Loucy (cell line): Measurements from ENCODE around the gene TCF7L2.

Source experiments
- EZH2phosphoT487 ChIP-seq: fragments of 200-600 bp; IDR thresholded peaks from 2 replicates; pipeline ENCODE4 v1.6.1; 2018; ENCODE audit warnings: antibody characterized with exemption, mild to moderate bottlenecking, moderate library complexity, borderline replicate concordance
- TF ChIP-seq, protein P1 (sequence below): fragments of 200-600 bp; sonication (generic); conservative IDR thresholded peaks from 2 replicates; pipeline ENCODE4 v1.5.1; 2014; ENCODE audit warnings: mild to moderate bottlenecking, antibody characterized with exemption, low read length

DNA sequence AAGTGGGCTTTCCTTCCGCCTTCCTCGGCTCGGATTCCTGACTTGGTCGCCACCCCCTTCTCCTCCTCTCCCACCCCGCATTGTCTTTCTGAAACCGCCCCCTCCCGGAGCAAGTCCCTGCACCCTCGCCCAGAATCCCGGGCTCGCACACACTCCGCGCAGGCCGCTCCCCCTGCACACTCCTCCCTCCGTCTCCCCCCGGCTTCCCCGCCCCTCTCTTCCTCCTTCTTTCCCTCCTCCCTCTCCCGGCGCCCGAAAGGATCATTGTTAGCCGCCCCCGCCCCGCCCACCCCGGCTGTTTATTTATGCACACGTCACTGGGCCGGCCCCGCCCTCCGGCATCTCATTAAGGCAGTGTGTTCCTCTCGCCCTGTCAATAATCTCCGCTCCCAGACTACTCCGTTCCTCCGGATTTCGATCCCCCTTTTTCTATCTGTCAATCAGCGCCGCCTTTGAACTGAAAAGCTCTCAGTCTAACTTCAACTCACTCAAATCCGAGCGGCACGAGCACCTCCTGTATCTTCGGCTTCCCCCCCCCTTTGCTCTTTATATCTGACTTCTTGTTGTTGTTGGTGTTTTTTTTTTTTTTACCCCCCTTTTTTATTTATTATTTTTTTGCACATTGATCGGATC is at the start of gene TCF7L2:
- TF ChIP-seq, protein P1, sequence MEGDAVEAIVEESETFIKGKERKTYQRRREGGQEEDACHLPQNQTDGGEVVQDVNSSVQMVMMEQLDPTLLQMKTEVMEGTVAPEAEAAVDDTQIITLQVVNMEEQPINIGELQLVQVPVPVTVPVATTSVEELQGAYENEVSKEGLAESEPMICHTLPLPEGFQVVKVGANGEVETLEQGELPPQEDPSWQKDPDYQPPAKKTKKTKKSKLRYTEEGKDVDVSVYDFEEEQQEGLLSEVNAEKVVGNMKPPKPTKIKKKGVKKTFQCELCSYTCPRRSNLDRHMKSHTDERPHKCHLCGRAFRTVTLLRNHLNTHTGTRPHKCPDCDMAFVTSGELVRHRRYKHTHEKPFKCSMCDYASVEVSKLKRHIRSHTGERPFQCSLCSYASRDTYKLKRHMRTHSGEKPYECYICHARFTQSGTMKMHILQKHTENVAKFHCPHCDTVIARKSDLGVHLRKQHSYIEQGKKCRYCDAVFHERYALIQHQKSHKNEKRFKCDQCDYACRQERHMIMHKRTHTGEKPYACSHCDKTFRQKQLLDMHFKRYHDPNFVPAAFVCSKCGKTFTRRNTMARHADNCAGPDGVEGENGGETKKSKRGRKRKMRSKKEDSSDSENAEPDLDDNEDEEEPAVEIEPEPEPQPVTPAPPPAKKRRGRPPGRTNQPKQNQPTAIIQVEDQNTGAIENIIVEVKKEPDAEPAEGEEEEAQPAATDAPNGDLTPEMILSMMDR = no peak
- no peak for TF ChIP-seq EZH2phosphoT487
